ENCODE data around the gene TRPC4AP. TPM values are rescaled to one million over a fixed set of nuclear protein-coding genes. Genes with fewer than 3 reads are reported as not detected.

The TRPC4AP gene
- total RNA-seq, 1 donor from 2014 or later: 67.6 TPM

DNA sequence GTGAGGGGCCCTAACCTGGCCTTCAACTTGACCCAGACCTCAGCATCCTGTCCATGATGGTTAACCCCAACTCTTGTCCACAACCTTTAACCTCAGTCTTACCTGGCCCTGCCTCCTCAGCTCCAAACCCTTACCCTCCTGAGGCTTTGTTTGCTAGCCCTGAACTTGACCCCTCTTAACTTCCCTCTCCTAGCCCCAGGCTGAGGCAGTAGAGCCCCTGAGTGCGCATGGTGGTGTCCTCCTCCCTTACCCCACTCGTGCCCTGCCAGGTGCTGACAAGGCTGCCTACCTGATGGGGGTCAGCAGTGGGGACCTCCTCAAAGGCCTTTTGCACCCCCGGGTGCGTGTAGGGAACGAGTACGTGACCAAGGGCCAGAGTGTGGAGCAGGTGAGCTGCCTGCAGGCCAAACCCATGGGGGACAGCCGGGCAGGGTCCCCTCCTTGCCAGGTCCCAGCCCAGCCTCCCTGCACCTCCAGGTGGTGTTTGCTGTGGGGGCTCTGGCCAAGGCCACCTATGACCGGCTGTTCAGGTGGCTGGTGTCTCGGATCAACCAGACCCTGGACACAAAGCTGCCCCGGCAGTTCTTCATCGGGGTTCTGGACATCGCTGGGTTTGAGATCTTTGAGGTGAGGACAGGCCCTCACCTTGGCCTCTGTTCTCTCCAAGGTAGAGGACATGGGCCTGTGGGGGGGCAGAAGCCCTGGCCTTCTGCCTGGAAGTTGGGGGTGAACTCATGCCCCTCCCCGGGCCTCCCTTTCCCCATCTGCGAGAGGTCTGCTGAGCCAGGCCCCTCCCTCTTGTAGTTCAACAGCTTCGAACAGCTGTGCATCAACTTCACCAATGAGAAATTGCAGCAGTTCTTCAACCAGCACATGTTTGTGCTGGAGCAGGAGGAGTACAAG, 105.1 kb downstream of the TRPC4AP start:
- TF ChIP-seq, protein P1, sequence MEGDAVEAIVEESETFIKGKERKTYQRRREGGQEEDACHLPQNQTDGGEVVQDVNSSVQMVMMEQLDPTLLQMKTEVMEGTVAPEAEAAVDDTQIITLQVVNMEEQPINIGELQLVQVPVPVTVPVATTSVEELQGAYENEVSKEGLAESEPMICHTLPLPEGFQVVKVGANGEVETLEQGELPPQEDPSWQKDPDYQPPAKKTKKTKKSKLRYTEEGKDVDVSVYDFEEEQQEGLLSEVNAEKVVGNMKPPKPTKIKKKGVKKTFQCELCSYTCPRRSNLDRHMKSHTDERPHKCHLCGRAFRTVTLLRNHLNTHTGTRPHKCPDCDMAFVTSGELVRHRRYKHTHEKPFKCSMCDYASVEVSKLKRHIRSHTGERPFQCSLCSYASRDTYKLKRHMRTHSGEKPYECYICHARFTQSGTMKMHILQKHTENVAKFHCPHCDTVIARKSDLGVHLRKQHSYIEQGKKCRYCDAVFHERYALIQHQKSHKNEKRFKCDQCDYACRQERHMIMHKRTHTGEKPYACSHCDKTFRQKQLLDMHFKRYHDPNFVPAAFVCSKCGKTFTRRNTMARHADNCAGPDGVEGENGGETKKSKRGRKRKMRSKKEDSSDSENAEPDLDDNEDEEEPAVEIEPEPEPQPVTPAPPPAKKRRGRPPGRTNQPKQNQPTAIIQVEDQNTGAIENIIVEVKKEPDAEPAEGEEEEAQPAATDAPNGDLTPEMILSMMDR (IDR thresholded peaks at IDR 0.05): no peak
- intact Hi-C loops (cut with DNase I): no loop called here

DNA sequence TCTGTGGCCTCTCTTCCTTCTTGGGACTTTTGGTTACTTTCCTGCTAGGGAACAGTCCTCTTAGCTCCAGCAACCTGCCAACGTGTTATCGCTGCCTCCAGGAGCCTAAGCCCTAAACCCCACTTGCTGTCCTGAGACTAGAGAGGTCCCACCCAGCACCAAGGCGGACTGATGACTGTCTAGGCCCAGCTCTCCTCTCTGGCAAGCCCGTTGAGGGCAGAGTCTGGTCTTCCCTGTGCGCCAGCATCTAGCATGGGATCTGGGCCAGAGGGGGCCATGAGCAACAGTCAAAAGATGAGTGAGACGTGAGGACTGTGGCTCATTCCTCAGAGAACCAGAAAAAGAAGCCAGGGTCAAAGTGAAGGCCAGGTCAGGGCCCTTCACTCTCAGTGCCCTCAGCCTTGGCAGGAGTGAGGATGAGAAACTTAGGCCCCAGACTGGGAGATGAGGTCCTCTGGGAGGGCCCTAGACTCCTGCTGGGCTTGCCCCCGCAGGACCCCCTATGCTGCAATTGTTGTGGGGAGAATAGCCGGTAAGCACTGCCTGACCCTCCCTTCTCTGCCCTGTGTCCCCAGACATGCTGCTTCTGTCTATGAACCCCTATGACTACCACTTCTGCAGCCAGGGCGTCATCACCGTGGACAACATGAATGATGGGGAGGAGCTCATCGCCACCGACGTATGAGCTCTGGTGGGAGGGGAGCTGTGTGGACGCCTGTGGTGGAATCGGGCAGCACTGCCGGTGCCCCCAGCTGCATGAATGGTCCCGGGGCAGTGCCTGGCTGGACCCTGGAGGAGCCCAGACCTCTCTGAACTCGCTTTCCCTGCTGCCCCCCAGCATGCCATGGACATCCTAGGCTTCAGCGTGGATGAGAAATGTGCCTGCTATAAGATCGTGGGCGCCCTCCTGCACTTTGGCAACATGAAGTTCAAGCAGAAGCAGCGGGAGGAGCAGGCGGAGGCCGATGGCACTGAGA, 106.0 kb downstream of the TRPC4AP start:
- intact Hi-C loops (cut with DNase I): no loop called here
- peaks cover 20% of the 10 kb centered on the region for H3K27me3 ChIP-seq
- no peaks in the 10 kb centered on the region for H3K36me3 ChIP-seq
- no peak for DNase-seq
- no peak overlapping the region for H3K27ac ChIP-seq
- H3K4me3 ChIP-seq: no peak overlapping the region
- TF ChIP-seq, protein P1 (IDR thresholded peaks at IDR 0.05): no peak
- H3K9me3 ChIP-seq: no peaks in the 10 kb centered on the region
- ATAC-seq: no peak
- no peaks in the 10 kb centered on the region for H3K4me1 ChIP-seq

More for the DNA sequence above, 105.1 kb downstream of the TRPC4AP start:
- no peak overlapping the region for H3K4me3 ChIP-seq
- H3K36me3 ChIP-seq: no peaks in the 10 kb centered on the region
- no peak overlapping the region for H3K27ac ChIP-seq
- no peaks in the 10 kb centered on the region for H3K4me1 ChIP-seq
- DNase-seq (no peak), ATAC-seq (no peak)
- H3K27me3 ChIP-seq: peaks cover 20% of the 10 kb centered on the region
- H3K9me3 ChIP-seq: no peaks in the 10 kb centered on the region

DNA sequence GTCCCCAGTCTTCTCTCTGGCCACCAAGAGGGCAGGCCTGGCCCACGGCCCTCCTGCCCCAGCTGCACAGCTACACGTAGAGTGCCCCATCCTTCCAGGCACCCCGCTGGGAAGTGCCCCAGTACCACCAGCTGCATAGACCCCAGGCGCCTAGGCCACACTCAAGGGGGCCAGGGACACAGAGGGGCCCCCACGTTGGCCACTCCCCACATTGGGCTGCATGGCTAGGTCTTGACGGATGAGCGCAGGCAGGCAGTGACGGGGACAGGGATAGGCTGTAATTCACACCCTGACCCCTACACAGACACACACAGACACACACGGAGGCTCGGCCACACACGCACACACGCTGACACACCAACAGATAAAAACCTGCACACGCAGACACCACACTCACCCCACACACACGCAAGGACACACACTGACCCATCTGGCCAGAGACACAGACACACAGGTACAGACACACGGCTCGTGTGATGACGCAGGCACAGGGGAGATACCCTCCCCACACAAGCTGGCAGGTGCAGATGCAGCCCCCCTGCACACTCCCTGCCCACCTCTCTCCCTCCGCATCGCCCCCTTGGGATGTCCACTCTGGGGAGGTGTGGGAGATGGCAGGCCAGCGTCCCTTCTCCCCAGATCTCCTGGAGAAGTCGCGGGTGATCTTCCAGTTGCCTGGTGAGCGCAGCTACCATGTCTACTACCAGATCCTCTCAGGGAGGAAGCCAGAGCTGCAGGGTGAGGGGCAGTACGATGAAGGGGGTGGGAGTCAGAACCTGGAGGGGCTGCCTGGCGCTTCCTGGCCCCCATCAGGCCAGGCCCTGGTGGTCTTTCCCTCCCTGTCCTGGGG, 106.9 kb downstream of the TRPC4AP start:
- intact Hi-C loops (cut with DNase I): no loop called here
- DNase-seq (no peak), ATAC-seq (no peak)
- Histone ChIP-seq H3K9me3 (no peaks in the 10 kb centered on the region), H3K36me3 (no peaks in the 10 kb centered on the region), H3K4me3 (no peak overlapping the region), H3K27me3 (peaks cover 20% of the 10 kb centered on the region), H3K4me1 (no peaks in the 10 kb centered on the region), H3K27ac (no peak overlapping the region)
- TF ChIP-seq, protein P1 (IDR thresholded peaks at IDR 0.05): no peak

DNA sequence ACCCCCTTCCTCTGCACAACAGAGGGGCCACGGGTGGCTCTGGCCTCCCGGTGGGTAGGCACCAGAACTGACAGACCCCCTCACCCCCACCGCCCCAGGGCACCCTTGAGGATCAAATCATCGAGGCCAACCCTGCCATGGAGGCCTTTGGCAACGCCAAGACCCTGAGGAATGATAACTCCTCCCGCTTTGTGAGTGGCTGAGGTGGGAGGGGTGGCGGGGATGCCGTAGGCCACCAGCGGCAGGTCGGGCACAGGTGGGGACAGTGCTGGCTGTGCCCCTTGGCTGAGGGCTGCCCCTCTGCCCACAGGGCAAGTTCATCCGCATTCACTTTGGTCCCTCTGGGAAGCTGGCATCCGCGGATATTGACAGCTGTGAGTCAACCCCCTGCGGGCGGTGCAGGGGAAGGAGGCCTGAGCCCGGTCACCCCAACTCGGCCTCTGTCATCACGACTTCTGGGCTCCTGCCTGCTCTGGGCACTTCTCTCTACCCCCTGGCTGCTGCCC, 107.8 kb downstream of the TRPC4AP start:
- no peak for DNase-seq

More for the DNA sequence above, 107.8 kb downstream of the TRPC4AP start:
- Histone ChIP-seq H3K36me3 (no peaks in the 10 kb centered on the region), H3K27ac (no peak overlapping the region), H3K4me3 (no peak overlapping the region), H3K9me3 (no peaks in the 10 kb centered on the region), H3K4me1 (no peaks in the 10 kb centered on the region), H3K27me3 (peaks cover 20% of the 10 kb centered on the region)
- TF ChIP-seq, protein P1 (IDR thresholded peaks at IDR 0.05): no peak
- intact Hi-C loops (cut with DNase I): no loop called here
- ATAC-seq: no peak

Measured in upper lobe of right lung (tissue), 1 donor.